NCI-H510A (cell line): ENCODE measurements around the gene TRPC3.

Experiments used
- DNase-seq: peaks from one replicate; lab custom pipeline; 2025; lab: John Stamatoyannopoulos, UW

The TRPC3 gene

DNA sequence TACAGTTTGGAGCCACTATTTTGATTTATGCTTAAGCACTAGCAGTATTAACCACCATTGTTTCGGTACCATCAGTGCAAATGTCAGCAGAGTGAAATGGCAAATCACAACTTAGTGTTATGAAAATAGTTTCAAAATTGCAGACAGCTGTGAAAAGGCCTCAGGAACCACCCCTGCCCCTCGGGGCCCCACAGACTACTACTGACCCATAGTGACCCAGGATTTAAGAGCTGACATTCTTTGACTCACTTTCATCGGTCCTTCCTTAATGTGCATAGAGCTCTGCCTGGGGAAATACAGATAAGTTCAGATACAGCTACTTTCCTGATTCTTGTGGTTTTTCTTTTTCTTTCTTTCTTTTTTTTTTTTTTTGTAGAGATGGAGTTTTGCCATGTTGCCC is 78.3 kb downstream of the TRPC3 start:
- no peak for DNase-seq

DNA sequence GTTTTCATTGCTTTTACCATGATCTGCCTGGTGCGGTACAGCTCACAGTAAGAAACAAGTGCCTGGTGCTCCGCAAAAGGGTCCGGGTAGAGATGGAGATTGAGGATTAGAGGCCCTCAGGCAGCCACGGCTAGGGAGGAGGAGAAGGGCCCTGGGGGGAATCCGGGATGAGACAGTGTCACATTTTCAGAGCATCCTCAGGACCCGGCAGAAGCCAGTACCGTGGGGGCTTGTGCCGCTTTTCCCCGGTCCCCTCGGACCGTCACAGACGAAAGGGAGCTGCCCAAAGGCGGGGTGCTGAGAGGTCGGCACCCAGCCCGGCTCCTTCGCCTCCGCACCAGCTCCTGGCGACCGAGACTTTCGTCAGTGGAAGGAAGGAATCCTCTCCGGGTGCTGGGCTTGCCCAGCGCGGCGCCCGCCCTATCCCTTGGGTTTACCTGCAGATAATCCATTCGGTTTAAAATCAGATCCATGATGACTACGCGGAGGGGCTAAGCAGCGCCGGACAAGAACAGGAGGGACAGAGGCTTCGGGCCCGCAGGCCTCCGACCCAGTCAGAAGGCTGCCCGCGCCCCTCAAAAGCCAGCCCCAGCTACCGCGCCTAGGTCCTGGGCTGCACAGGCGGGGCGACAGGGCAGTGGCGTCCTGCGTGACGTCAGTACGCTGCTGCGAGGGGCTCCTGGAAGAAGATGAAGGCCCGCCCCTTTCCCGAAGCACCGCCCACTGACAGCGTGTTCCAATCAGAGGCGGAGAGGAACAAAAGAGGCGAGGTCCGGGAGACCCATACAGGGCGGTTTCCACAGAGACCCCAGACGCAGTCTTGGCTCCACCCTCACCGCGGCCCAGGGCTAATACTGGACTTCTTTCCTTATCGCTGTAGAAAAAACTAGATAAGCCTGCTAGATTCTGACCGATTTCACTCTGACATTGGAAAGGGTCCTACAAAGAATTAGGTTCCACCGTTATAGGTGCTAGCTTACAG is 81.7 kb downstream of the TRPC3 start, which contains the start of gene BBS7:
Gene BBS7 (minus strand): TSS at position 634 of the 982 bp plus-strand sequence. CDS start 161 bp downstream, at position 473.
- peak; percentile 89 for DNase-seq

DNA sequence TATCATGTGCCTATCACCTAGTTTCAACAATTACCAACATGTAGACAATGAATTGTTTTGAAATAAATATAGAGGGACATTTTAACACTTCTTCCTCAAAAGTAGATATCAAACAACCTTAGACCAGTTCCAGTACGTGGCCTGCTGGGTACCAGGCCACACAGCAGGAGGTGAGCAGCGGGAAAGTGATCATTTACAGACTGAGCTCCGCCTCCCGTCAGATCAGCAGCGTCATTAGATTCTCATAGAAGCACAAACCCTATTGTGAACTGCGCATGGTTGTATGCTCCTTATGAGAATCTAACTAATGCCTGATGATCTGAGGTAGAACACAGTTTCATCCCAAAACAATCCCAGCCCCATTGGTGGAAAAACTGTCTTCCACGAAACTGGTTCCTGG is 88.1 kb downstream of the TRPC3 start:
- DNase-seq = peak; percentile 1

DNA sequence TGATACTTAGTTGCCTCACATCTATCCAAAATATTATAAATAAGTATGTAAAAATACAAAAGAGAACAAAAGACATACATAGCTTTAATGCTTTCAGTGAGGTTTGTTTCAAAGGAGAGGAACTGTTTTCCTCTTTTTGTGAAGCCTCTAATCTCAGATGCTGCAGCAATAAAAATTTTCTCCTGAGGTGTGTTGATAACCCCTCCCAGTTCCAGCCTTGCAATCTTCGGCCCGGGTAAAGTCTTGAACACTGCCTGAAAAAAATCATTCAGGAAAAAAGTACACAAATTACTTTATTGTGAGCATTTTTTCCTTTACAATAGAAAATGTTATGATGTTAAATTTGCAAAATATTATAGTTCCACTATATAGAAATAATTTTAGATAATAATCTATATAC is 90.4 kb downstream of the TRPC3 start:
- no peak for DNase-seq

DNA sequence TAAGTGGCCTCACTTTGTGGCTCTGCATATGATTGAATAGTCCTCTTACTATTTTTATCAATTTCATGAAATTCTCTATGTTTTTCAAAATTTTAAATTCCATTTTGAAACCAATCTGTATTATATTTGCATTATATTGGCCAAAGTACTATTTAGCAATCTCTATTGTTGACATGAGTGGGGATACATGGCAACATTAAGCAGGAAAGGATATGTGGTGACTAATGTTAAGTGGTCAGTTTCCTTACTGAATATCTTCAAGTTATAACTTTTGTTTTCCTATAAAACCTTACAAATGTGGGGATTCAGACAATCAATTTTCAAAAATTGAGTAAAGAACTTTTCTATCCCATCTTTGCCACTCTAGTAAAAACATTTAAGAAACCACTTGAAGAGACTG is 91.7 kb downstream of the TRPC3 start:
- DNase-seq = no peak

DNA sequence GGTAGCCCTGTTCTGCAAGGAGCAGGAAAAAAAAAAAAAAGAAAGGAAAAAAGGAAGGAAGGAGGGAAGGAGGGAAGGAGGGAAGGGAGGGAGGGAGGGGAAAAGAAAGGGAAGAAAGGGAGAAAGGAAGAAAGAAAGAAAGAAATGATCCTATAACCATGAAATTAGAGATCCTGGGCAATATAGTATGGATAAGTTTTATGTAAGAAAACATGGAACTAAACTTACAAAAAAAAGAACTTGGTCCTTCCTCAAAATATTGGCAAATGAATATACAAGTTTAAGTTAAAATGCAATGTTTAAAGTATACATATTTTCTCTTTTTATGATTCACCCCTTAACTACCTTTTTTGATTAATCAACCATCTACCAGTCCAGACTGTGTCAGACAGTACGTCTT is 100.5 kb downstream of the TRPC3 start:
- DNase-seq = no peak

DNA sequence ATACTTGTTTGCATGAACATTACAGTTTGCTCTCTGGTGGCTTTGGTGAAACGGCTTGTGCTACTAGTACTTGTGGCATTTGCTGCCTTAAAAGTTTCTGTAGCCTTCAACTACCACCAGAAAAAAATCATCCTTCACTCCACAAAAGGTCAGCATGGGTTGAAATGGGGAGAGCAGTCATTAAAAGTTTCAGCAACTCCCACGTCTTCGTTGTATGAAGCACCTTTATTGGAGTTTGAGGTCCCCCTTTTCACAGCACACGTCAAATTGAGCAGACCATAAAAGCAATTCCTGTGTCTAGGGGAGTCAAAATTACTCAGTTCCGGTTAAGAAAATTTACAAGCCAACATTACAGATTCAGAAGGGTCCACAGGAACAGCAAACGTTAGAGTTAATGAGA is 105.2 kb downstream of the TRPC3 start:
- no peak for DNase-seq

DNA sequence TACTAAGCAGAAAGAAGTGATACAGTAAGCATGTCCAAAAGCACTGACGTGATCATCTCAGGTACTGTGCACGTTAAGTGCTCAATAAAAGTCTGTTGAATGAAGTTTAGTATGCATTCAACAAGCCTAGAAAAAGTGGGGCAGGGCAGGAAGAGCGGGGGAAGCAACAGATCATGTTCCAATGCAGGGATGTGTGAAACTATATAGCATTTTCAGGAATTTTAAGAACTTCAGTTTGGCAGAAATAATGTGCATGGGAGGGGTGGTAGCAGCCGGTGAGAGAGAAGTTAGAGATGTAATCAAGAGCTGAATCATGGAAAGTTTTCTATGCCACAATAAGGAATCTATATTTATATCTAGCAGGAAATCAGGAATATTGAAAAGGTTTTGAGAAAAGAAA is 109.0 kb downstream of the TRPC3 start:
- DNase-seq = no peak

DNA sequence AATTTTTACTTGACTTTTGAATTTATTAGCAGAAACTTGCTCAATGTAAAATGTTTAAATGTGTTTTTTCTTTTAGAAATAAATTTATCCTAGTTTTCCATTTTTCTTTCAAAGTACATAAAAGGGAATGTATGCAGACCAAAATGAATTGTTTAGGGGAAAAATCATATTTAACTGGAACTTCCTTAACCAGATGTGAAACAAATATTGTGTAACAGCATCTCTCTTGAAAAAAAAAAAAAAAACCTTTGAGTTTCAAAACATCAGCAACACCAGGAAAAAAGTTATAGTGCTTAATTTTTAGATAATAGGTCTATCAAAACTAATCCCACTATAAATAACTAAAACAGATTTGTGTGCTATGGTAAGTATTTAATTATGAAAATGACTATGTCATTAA is 113.7 kb downstream of the TRPC3 start:
- no peak for DNase-seq

DNA sequence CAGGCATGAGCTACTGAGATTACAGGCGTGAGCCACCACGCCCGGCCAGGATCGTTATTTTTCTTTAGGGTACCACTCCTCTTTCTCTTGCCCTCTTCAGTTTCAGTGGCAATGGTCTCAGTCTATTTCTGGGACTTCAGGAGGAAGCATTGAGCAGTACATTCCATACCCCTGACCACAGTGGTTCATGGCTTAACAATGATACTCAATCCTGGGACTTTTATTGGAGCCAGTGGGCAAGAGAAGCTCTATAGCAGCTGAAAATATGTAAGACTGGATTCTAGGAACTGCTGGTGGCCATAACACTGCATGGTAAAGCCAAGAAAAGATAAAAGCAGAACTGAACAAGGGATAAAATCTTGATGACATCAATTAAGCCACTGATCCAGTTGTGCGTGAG is 122.3 kb downstream of the TRPC3 start:
- DNase-seq = no peak
